Measurements from ENCODE around the gene FAM163B. TPM values are rescaled to one million over a fixed set of nuclear protein-coding genes. Genes with fewer than 3 reads are reported as not detected.

FAM163B gene
- total and polyA plus RNA-seq, 2 donors (not counting 3 experiments of a cell fraction or from before 2014, with no cell fraction given), result not detected

- Histone ChIP-seq H3K36me3 (ENCODE audit: control insufficient read depth in 2 of 2, extremely low read depth in 1 of 2, insufficient read depth in 2 of 2, low read length in 2 of 2) (no peaks in the 10 kb centered on the region), H3K79me2 (ENCODE audit: control insufficient read depth, insufficient read depth, low read length) (no peaks in the 10 kb centered on the region), H3K9me1 (replicated peaks; ENCODE audit: control insufficient read depth, extremely low read depth, insufficient read depth, low read length) (no peaks in the 10 kb centered on the region), H3K4me3 (replicated peaks in 1 of 3; ENCODE audit: insufficient read depth in 1 of 3, low read depth in 1 of 3, low read length in 3 of 3) (no peak overlapping the region), H3K27ac (ENCODE audit: insufficient read depth, low read depth, low read length) (no peak overlapping the region), H2AFZ (ENCODE audit: low read depth, low read length) (no peak overlapping the region), H3K9ac (replicated peaks; ENCODE audit: extremely low read depth, insufficient read depth, low read length) (no peak overlapping the region), H3K4me2 (ENCODE audit: insufficient read depth, low read length) (no peak overlapping the region), H3K9me3 (replicated peaks; ENCODE audit: control insufficient read depth, insufficient read depth, low read length) (peaks cover 1% of the 10 kb centered on the region), H3K27me3 (ENCODE audit: control insufficient read depth in 2 of 2, insufficient read depth in 2 of 2, low read length in 2 of 2) (no peaks in the 10 kb centered on the region), H3K4me1 (ENCODE audit: control insufficient read depth, extremely low read depth, insufficient read depth, low read length) (no peaks in the 10 kb centered on the region), H4K20me1 (replicated peaks; ENCODE audit: control insufficient read depth, extremely low read depth, insufficient read depth, low read length) (no peaks in the 10 kb centered on the region)
- dilution Hi-C loops (cut with MboI; ENCODE audit: extremely low pct_ligation_motif_present, low sequenced_read_pairs), result no loop called here
- BruUV-seq (replicated peaks), result no TSS peak
- DNase-seq (ENCODE audit: low read depth, low spot score) (no peak), FAIRE-seq (no peak)
- CTCF ChIA-PET, result no interaction called here
- TF ChIP-seq POLR2A (IDR thresholded peaks at IDR 0.05; ENCODE audit: low read depth, low read length), result no peak
- no peak for TF ChIP-seq FOS (IDR thresholded peaks at IDR 0.05; ENCODE audit: borderline replicate concordance, insufficient read depth, low read length)
- TF ChIP-seq, protein P1, sequence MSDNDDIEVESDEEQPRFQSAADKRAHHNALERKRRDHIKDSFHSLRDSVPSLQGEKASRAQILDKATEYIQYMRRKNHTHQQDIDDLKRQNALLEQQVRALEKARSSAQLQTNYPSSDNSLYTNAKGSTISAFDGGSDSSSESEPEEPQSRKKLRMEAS (IDR thresholded peaks at IDR 0.05; ENCODE audit: insufficient read depth, insufficient read length), result no peak
- TF ChIP-seq CTCF (IDR thresholded peaks at IDR 0.05; ENCODE audit: extremely low read depth in 1 of 2, insufficient read depth in 1 of 2, low read depth in 1 of 2, low read length in 2 of 2), result no peak
- TF ChIP-seq POLR2AphosphoS5 (IDR thresholded peaks at IDR 0.05; ENCODE audit: insufficient read depth, low read depth, low read length), result no peak
- no peak for TF ChIP-seq MYC (IDR thresholded peaks at IDR 0.05; ENCODE audit: low read depth, low read length)
- TF ChIP-seq JUN (IDR thresholded peaks at IDR 0.05; ENCODE audit: borderline replicate concordance, insufficient read depth, insufficient read length, low read depth), result no peak
- no peak for TF ChIP-seq GATA2 (IDR thresholded peaks at IDR 0.05; ENCODE audit: insufficient read depth, insufficient read length, low read depth, low read length)
- no peak for TF ChIP-seq EZH2 (IDR thresholded peaks at IDR 0.05; ENCODE audit: borderline replicate concordance, low read depth, low read length, severe bottlenecking)
- intact Hi-C loops (cut with micrococcal nuclease), result no loop called here
- POLR2A ChIA-PET, result no interaction called here
Observed at GRCh38 chr9:133598978-133599377, 10.2 kb downstream of the FAM163B start.

Measured in endothelial cell of umbilical vein (primary cell).